HL-60 (cell line): ENCODE results near the gene KRT9.

Experiments used
- CTCF ChIP-seq: IDR thresholded peaks from one replicate; pipeline ENCODE4 v1.5.1; 2011; ENCODE audit warnings: low read length, control low read depth, inconsistent platforms; ENCODE audit not compliant: insufficient read depth
- GABPA ChIP-seq: IDR thresholded peaks from 2 replicates; pipeline ENCODE4 v1.6.1; 2012; ENCODE audit warnings: low read depth

- peak; percentile 74 for TF ChIP-seq CTCF
- TF ChIP-seq GABPA: no peak
Observed at GRCh38 chr17:41579484-41580243, 7.8 kb upstream of the KRT9 start.
